Ovary (tissue), 3 donors: ENCODE measurements around the gene POFUT1.

Experiments used
- CTCF ChIP-seq, 3 donors: fragments of 450-650 bp in 2 of 3; fragments of 200-600 bp in 1 of 3; IDR thresholded peaks; one replicate each; pipeline versions ENCODE4 v1.5.1 to v1.8.0; 2016 to 2022; ENCODE audit warnings: antibody characterized with exemption in 3 of 3, mild to moderate bottlenecking in 1 of 3
- EP300 ChIP-seq: sonication (generic); formaldehyde crosslinking; IDR thresholded peaks from one replicate; pipeline ENCODE4 v1.6.1; 2017; ENCODE audit warnings: antibody characterized with exemption
- POLR2A ChIP-seq: fragments of 450-650 bp; IDR thresholded peaks from one replicate; pipeline ENCODE4 v1.6.1; 2017; ENCODE audit warnings: antibody characterized with exemption, mild to moderate bottlenecking, moderate library complexity
- donor health status: DM: no; HTN: no; CAD: no.

- TF ChIP-seq POLR2A = no peak
- TF ChIP-seq CTCF (IDR thresholded peaks at IDR 0.05) = no peak
- TF ChIP-seq EP300 = no peak
These were observed 36.6 kb downstream of the POFUT1 start for GRCh38 chr20:32244150-32244823.
